Subcutaneous abdominal adipose tissue (tissue), 5 donors: ENCODE measurements around the gene CCDC40.

Experiments used
- H3K27ac ChIP-seq: one replicate; pipeline ENCODE4 v1.7.0; 2013; ENCODE audit warnings: low read depth, mild to moderate bottlenecking, inconsistent platforms, low read length, moderate library complexity
- H3K27me3 ChIP-seq, 5 donors: one replicate each; pipeline ENCODE4 v1.7.0; 2013; ENCODE audit warnings: low read length in 5 of 5, inconsistent platforms in 1 of 5; ENCODE audit not compliant: control insufficient read depth in 5 of 5, insufficient read depth in 4 of 5
- H3K36me3 ChIP-seq, 5 donors: one replicate each; pipeline ENCODE4 v1.7.0; 2013; ENCODE audit warnings: low read length in 5 of 5; ENCODE audit not compliant: control insufficient read depth in 5 of 5, insufficient read depth in 5 of 5
- H3K4me1 ChIP-seq, 5 donors: one replicate each; pipeline ENCODE4 v1.7.0; 2013; ENCODE audit warnings: low read length in 5 of 5, mild to moderate bottlenecking in 3 of 5, moderate library complexity in 1 of 5; ENCODE audit not compliant: control insufficient read depth in 5 of 5, insufficient read depth in 5 of 5
- H3K4me3 ChIP-seq, 5 donors: one replicate each; pipeline ENCODE4 v1.7.0; 2013; ENCODE audit warnings: low read length in 5 of 5, low read depth in 1 of 5
- H3K9ac ChIP-seq, 5 donors: one replicate each; pipeline ENCODE4 v1.7.0; 2013; ENCODE audit warnings: low read length in 5 of 5, mild to moderate bottlenecking in 4 of 5, moderate library complexity in 3 of 5
- H3K9me3 ChIP-seq, 5 donors: one replicate each; pipeline ENCODE4 v1.7.0; 2013; ENCODE audit warnings: low read length in 5 of 5; ENCODE audit not compliant: control insufficient read depth in 5 of 5
- donor health status: healthy.
- donor health status: healthy.
- donor health status: healthy.
- donor health status: healthy.
- donor health status: healthy.

CCDC40 gene

DNA sequence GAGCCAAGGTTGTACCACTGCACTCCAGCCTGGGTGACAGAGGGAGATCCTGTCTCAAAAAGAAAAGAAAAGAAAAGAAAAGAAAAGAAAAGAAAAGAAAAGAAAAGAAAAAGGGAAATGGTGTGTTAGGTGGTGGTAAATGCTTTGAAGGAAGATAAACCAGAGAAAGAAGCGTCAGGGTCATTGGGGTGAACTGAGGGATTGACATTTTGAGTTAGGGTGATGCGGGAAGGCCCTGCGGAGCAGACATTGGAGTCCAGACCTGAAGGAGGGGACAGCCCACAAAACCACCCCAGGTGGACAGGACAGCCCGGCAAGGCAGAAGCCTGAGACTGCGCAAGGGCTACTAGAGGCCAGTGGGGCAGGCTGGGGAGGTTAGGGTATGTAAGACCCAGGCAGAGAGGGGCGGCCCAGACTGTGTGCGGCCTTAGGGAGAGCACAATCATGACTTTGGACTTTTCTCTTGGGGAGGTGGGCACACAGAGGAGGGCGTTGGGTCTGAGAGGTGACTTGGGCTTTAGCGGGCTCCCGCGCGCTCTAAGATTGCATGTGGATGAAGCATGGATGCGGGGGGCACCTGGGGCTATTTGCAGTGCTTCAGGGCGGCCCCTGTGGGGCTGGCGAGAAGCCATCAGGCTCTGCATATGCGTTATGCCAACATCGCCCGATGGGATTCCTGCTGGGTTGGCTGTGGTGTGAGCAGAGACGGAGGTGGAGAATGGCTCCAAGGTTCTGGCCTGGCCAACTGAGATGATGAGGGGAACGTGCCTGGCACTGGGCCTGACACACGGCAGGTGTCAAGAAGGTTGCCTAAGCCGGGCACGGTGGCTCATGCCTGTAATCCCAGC, 61.6 kb downstream of the CCDC40 start:
- Histone ChIP-seq H3K9me3 (no peaks in the 10 kb centered on the region), H3K36me3 (no peaks in the 10 kb centered on the region), H3K27me3 (no peaks in the 10 kb centered on the region), H3K4me1 (peaks cover 5 to 24% (median 20%) of the 10 kb centered on the region in 5 donors), H3K9ac (no peak overlapping the region), H3K27ac (no peak overlapping the region), H3K4me3 (no peak overlapping the region)

- peaks cover 5 to 25% (median 20%) of the 10 kb centered on the region in 5 donors for H3K4me1 ChIP-seq
- no peaks in the 10 kb centered on the region for H3K27me3 ChIP-seq
- no peak overlapping the region for H3K27ac ChIP-seq
- H3K4me3 ChIP-seq = no peak overlapping the region
- H3K36me3 ChIP-seq = no peaks in the 10 kb centered on the region
- H3K9me3 ChIP-seq = no peaks in the 10 kb centered on the region
- H3K9ac ChIP-seq = no peak overlapping the region
Measured at GRCh38 chr17:80099291-80100034, 63.0 kb downstream of the CCDC40 start.

DNA sequence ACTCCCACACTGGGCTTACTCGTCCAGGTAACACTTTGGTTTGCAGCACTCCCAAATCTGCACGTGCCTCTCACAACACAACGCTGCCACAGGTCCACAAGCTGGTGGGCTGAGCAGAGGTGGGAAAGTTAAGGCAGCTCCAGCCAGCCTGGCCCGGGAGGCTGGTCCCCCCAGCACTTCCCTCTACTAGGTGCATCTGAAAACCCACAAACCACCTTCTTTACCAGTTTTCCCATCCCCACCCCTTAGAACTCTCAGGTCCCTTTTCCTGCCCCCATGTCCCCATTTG, 63.5 kb downstream of the CCDC40 start:
- no peaks in the 10 kb centered on the region for H3K27me3 ChIP-seq
- H3K36me3 ChIP-seq = no peaks in the 10 kb centered on the region
- H3K9ac ChIP-seq = no peak overlapping the region
- no peak overlapping the region for H3K27ac ChIP-seq
- H3K4me1 ChIP-seq = peaks cover 5 to 25% (median 20%) of the 10 kb centered on the region in 5 donors
- no peak overlapping the region for H3K4me3 ChIP-seq
- H3K9me3 ChIP-seq = no peaks in the 10 kb centered on the region

DNA sequence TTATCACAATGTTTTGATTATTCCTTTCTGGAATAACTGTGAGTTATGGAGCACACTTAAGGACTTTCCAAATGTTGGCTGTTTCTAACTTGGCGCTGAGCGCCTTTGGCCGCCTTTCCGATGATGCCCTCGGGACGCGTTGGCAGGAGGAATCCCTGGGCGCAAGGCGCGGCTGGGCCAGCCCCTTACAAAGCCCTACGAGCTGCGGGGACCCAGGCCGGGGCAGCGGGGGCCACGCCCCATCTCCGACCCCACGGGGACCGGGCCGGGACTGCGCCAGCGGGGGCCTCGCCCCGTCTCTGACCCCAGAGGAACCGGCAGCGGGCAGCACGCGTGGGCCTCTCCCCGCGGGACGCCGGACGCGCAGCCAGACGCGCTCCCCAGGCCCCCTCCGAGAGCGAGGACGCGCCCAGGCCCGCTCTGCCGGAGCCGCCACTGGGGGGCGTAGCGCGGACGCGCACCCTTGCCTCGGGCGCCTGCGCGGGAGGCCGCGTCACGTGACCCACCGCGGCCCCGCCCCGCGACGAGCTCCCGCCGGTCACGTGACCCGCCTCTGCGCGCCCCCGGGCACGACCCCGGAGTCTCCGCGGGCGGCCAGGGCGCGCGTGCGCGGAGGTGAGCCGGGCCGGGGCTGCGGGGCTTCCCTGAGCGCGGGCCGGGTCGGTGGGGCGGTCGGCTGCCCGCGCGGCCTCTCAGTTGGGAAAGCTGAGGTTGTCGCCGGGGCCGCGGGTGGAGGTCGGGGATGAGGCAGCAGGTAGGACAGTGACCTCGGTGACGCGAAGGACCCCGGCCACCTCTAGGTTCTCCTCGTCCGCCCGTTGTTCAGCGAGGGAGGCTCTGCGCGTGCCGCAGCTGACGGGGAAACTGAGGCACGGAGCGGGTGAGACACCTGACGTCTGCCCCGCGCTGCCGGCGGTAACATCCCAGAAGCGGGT, 64.8 kb downstream of the CCDC40 start, which contains the start of gene GAA:
TSS of gene GAA (plus strand) at position 571 of the 935 bp plus-strand sequence. CDS start 3,006 bp downstream, outside the sequence.
- H3K9me3 ChIP-seq = no peaks in the 10 kb centered on the region
- H3K9ac ChIP-seq = peak within 1 kb of the TSS; percentile 56 to 95 (median 87)
- H3K27me3 ChIP-seq = no peaks in the 10 kb centered on the region
- peaks cover 5 to 30% (median 20%) of the 10 kb centered on the region in 5 donors for H3K4me1 ChIP-seq
- H3K27ac ChIP-seq = peak within 1 kb of the TSS; percentile 67
- H3K36me3 ChIP-seq = peaks cover 0 to 3% (median 0%) of the 10 kb centered on the region in 5 donors
- H3K4me3 ChIP-seq = peak within 1 kb of the TSS; percentile 78 to 97 (median 88)

DNA sequence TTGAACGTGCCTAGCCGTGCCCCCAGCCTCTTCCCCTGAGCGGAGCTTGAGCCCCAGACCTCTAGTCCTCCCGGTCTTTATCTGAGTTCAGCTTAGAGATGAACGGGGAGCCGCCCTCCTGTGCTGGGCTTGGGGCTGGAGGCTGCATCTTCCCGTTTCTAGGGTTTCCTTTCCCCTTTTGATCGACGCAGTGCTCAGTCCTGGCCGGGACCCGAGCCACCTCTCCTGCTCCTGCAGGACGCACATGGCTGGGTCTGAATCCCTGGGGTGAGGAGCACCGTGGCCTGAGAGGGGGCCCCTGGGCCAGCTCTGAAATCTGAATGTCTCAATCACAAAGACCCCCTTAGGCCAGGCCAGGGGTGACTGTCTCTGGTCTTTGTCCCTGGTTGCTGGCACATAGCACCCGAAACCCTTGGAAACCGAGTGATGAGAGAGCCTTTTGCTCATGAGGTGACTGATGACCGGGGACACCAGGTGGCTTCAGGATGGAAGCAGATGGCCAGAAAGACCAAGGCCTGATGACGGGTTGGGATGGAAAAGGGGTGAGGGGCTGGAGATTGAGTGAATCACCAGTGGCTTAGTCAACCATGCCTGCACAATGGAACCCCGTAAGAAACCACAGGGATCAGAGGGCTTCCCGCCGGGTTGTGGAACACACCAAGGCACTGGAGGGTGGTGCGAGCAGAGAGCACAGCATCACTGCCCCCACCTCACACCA, 65.7 kb downstream of the CCDC40 start:
- Histone ChIP-seq H3K4me1 (peaks cover 5 to 30% (median 20%) of the 10 kb centered on the region in 5 donors), H3K27me3 (no peaks in the 10 kb centered on the region), H3K36me3 (peaks cover 0 to 3% (median 0%) of the 10 kb centered on the region in 5 donors), H3K9ac (peak overlapping the region; percentile 56 to 95 (median 87)), H3K9me3 (no peaks in the 10 kb centered on the region), H3K4me3 (peak overlapping the region; percentile 78 to 97 (median 88)), H3K27ac (peak overlapping the region; percentile 37)

GRCh38 chr17:80102664-80103448, 66.4 kb downstream of the CCDC40 start:
- no peaks in the 10 kb centered on the region for H3K9me3 ChIP-seq
- H3K4me1 ChIP-seq = peaks cover 5 to 30% (median 20%) of the 10 kb centered on the region in 5 donors
- H3K36me3 ChIP-seq = peaks cover 0 to 7% (median under 1%) of the 10 kb centered on the region in 5 donors
- H3K9ac ChIP-seq = peak overlapping the region in 2 of 5 donors; percentile 91 to 95
- no peaks in the 10 kb centered on the region for H3K27me3 ChIP-seq
- no peak overlapping the region for H3K27ac ChIP-seq
- H3K4me3 ChIP-seq = peak overlapping the region in 3 of 5 donors; percentile 78 to 97 (median 88)

DNA sequence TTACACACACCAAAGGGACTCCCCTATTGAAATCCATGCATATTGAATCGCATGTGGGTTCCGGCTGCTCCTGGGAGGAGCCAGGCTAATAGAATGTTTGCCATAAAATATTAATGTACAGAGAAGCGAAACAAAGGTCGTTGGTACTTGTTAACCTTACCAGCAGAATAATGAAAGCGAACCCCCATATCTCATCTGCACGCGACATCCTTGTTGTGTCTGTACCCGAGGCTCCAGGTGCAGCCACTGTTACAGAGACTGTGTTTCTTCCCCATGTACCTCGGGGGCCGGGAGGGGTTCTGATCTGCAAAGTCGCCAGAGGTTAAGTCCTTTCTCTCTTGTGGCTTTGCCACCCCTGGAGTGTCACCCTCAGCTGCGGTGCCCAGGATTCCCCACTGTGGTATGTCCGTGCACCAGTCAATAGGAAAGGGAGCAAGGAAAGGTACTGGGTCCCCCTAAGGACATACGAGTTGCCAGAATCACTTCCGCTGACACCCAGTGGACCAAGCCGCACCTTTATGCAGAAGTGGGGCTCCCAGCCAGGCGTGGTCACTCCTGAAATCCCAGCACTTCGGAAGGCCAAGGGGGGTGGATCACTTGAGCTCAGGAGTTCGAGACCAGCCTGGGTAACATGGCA, 67.1 kb downstream of the CCDC40 start:
- H3K27ac ChIP-seq = no peak overlapping the region
- H3K9me3 ChIP-seq = no peaks in the 10 kb centered on the region
- no peak overlapping the region for H3K9ac ChIP-seq
- H3K4me3 ChIP-seq = no peak overlapping the region
- no peaks in the 10 kb centered on the region for H3K27me3 ChIP-seq
- peaks cover 0 to 14% (median 4%) of the 10 kb centered on the region in 5 donors for H3K36me3 ChIP-seq
- H3K4me1 ChIP-seq = peaks cover 5 to 30% (median 20%) of the 10 kb centered on the region in 5 donors

DNA sequence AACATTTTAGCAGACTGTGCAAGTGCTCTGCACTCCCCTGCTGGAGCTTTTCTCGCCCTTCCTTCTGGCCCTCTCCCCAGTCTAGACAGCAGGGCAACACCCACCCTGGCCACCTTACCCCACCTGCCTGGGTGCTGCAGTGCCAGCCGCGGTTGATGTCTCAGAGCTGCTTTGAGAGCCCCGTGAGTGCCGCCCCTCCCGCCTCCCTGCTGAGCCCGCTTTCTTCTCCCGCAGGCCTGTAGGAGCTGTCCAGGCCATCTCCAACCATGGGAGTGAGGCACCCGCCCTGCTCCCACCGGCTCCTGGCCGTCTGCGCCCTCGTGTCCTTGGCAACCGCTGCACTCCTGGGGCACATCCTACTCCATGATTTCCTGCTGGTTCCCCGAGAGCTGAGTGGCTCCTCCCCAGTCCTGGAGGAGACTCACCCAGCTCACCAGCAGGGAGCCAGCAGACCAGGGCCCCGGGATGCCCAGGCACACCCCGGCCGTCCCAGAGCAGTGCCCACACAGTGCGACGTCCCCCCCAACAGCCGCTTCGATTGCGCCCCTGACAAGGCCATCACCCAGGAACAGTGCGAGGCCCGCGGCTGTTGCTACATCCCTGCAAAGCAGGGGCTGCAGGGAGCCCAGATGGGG, 68.0 kb downstream of the CCDC40 start:
- Histone ChIP-seq H3K4me3 (no peak overlapping the region), H3K27me3 (no peaks in the 10 kb centered on the region), H3K36me3 (peaks cover 0 to 21% (median 4%) of the 10 kb centered on the region in 5 donors), H3K4me1 (peaks cover 5 to 30% (median 20%) of the 10 kb centered on the region in 5 donors), H3K9ac (no peak overlapping the region), H3K27ac (no peak overlapping the region), H3K9me3 (no peaks in the 10 kb centered on the region)
